Inferior parietal cortex (tissue), 1 donor: ENCODE data around the gene TOLLIP.

Experiments used
- DNase-seq: peaks from one replicate; pipeline ENCODE4 v3.0.0-alpha.2; 2016; ENCODE audit errors: extremely low spot score

TOLLIP gene

GRCh38 chr11:1298695-1299492 lies 10.5 kb downstream of the TOLLIP start:
- no peak for DNase-seq

GRCh38 chr11:1297576-1298473 lies 11.6 kb downstream of the TOLLIP start:
- DNase-seq: no peak

GRCh38 chr11:1297011-1297575 lies 12.3 kb downstream of the TOLLIP start:
- no peak for DNase-seq

- DNase-seq: no peak
These were observed 13.1 kb downstream of the TOLLIP start for GRCh38 chr11:1296287-1296686.

GRCh38 chr11:1295591-1295990 lies 13.8 kb downstream of the TOLLIP start:
- no peak for DNase-seq

- DNase-seq: no peak
These were observed 14.3 kb downstream of the TOLLIP start for GRCh38 chr11:1295086-1295485.

GRCh38 chr11:1293619-1294015 lies 15.8 kb downstream of the TOLLIP start:
- DNase-seq: no peak

GRCh38 chr11:1292644-1293618 lies 16.5 kb downstream of the TOLLIP start:
- DNase-seq: no peak

GRCh38 chr11:1292018-1292643 lies 17.3 kb downstream of the TOLLIP start:
- no peak for DNase-seq

- DNase-seq: no peak
These were observed 18.0 kb downstream of the TOLLIP start for GRCh38 chr11:1291295-1292017.

- DNase-seq: no peak
These were observed 19.1 kb downstream of the TOLLIP start for GRCh38 chr11:1290052-1291040.

GRCh38 chr11:1289211-1289935 lies 20.1 kb downstream of the TOLLIP start:
- no peak for DNase-seq

GRCh38 chr11:1288426-1289151 lies 20.8 kb downstream of the TOLLIP start:
- DNase-seq: no peak

GRCh38 chr11:1287928-1288327 lies 21.5 kb downstream of the TOLLIP start:
- no peak for DNase-seq

GRCh38 chr11:1285876-1286275 lies 23.6 kb downstream of the TOLLIP start:
- DNase-seq: no peak

- DNase-seq: no peak
These were observed 24.1 kb downstream of the TOLLIP start for GRCh38 chr11:1285316-1285744.

- DNase-seq: no peak
These were observed 25.5 kb downstream of the TOLLIP start for GRCh38 chr11:1283906-1284305.
